Common myeloid progenitor, CD34-positive (primary cell): ENCODE measurements around the gene ZFR2.

Experiments
- CTCF ChIA-PET: fragments of 350-600 bp; sonication (Branson Sonifier 250); formaldehyde crosslinking; loops from one replicate; lab custom pipeline; 2021; ENCODE audit warnings: antibody characterized with exemption; lab: Charles Lee
- POLR2A ChIA-PET: fragments of 350-600 bp; sonication (Branson Sonifier 250); formaldehyde crosslinking; loops from one replicate; lab custom pipeline; 2021; ENCODE audit warnings: antibody characterized with exemption; lab: Charles Lee
- DNase-seq, 3 donors: peaks; one replicate each; pipeline versions ENCODE4 v3.0.0 to v3.0.0-alpha.2; 2013
- H3K27ac ChIP-seq, 2 experiments: 1 replicate in 1 of 2; 2 replicates in 1 of 2; pipeline ENCODE4 v1.7.0; 2013; ENCODE audit warnings: inconsistent platforms in 2 of 2, low read length in 2 of 2, mild to moderate bottlenecking in 2 of 2, low read depth in 1 of 2, moderate library complexity in 1 of 2; ENCODE audit not compliant: severe bottlenecking in 2 of 2, insufficient read depth in 1 of 2, poor library complexity in 1 of 2
- H3K27me3 ChIP-seq, 5 experiments: replicated peaks in 2 of 5; 1 replicate in 3 of 5; 2 replicates in 2 of 5; pipeline versions ENCODE4 v1.6.1 to v1.7.0; 2013; ENCODE audit warnings: low read length in 4 of 5, mild to moderate bottlenecking in 2 of 5, moderate library complexity in 2 of 5, inconsistent platforms in 1 of 5; ENCODE audit not compliant: insufficient read depth in 5 of 5, control insufficient read depth in 4 of 5
- H3K36me3 ChIP-seq, 4 experiments: 1 replicate in 2 of 4; 2 replicates in 2 of 4; pipeline versions ENCODE4 v1.6.1 to v1.7.0; 2013; ENCODE audit warnings: low read length in 3 of 4, control low read depth in 1 of 4, mild to moderate bottlenecking in 1 of 4; ENCODE audit not compliant: control insufficient read depth in 4 of 4, insufficient read depth in 4 of 4
- H3K4me1 ChIP-seq, 4 experiments: 1 replicate in 3 of 4; 2 replicates in 1 of 4; pipeline versions ENCODE4 v1.6.1 to v1.7.1; 2013; ENCODE audit warnings: low read length in 3 of 4, mild to moderate bottlenecking in 3 of 4, control low read depth in 1 of 4, inconsistent platforms in 1 of 4, moderate library complexity in 1 of 4; ENCODE audit not compliant: control insufficient read depth in 4 of 4, insufficient read depth in 4 of 4; ENCODE audit errors: control extremely low read depth in 1 of 4
- H3K4me3 ChIP-seq, 7 experiments: 1 replicate in 4 of 7; 2 replicates in 3 of 7; pipeline versions ENCODE4 v1.5.1 to v1.7.0; 2013; ENCODE audit warnings: mild to moderate bottlenecking in 7 of 7, low read length in 6 of 7, moderate library complexity in 6 of 7, inconsistent platforms in 2 of 7, low read depth in 2 of 7, control low read depth in 1 of 7; ENCODE audit not compliant: insufficient read depth in 4 of 7, control insufficient read depth in 1 of 7; ENCODE audit errors: extremely low read depth in 1 of 7
- H3K9me3 ChIP-seq, 5 experiments: 1 replicate in 4 of 5; 2 replicates in 1 of 5; pipeline versions ENCODE4 v1.6.1 to v1.7.1; 2013; ENCODE audit warnings: low read length in 4 of 5, mild to moderate bottlenecking in 2 of 5, inconsistent platforms in 1 of 5, low read depth in 1 of 5, moderate library complexity in 1 of 5; ENCODE audit not compliant: control insufficient read depth in 4 of 5, insufficient read depth in 2 of 5; ENCODE audit errors: control extremely low read depth in 1 of 5
- WGBS: methylation state at CpG from one replicate; pipeline ENCODE4 v1.1.5; 2013; ENCODE audit not compliant: insufficient coverage; 5-methylcytosine and 5-hydroxymethylcytosine counted together

Gene ZFR2

GRCh38 chr19:3782903-3783302, 85.9 kb downstream of the ZFR2 start:
- WGBS: 100% methylated on average over 4 of the region's 13 CpGs
- Histone ChIP-seq H3K36me3 (peaks cover 3 to 46% (median 24%) of the 10 kb centered on the region in 4 experiments), H3K27ac (no peak overlapping the region), H3K4me3 (no peak overlapping the region), H3K27me3 (no peaks in the 10 kb centered on the region), H3K4me1 (peaks cover 0 to 17% (median 15%) of the 10 kb centered on the region in 4 experiments), H3K9me3 (peaks cover 0 to 25% (median 10%) of the 10 kb centered on the region in 5 experiments)
- no peak for DNase-seq
- POLR2A ChIA-PET: no interaction called here
- CTCF ChIA-PET: interaction anchor here (0.6 to 2.4 kb wide), 8 partner anchors 8 to 40 kb away, joined by 3 to 7 read pairs (median 3); no protein-coding TSS in a partner anchor

- peaks cover 0 to 17% (median 15%) of the 10 kb centered on the region in 4 experiments for H3K4me1 ChIP-seq
- DNase-seq: no peak
- 100% methylated on average over 1 of the region's 1 CpG for WGBS
- H3K9me3 ChIP-seq: peaks cover 0 to 25% (median 10%) of the 10 kb centered on the region in 5 experiments
- ChIA-PET POLR2A (no interaction called here), CTCF (interaction anchor here (1.0 to 2.4 kb wide), 6 partner anchors 11 to 41 kb away, joined by 3 to 7 read pairs (median 4); no protein-coding TSS in a partner anchor)
- no peak overlapping the region for H3K4me3 ChIP-seq
- peaks cover 3 to 52% (median 28%) of the 10 kb centered on the region in 4 experiments for H3K36me3 ChIP-seq
- no peak overlapping the region for H3K27ac ChIP-seq
- no peaks in the 10 kb centered on the region for H3K27me3 ChIP-seq
Measured at GRCh38 chr19:3782330-3782729, 86.5 kb downstream of the ZFR2 start.

- WGBS: 100% methylated on average over 1 of the region's 2 CpGs
- POLR2A ChIA-PET: no interaction called here
Measured at GRCh38 chr19:3781603-3782002, 87.2 kb downstream of the ZFR2 start.

GRCh38 chr19:3780786-3781304, 88.0 kb downstream of the ZFR2 start:
- ChIA-PET CTCF (interaction anchor here (1.4 to 2.2 kb wide), 2 partner anchors 10 to 42 kb away, joined by 5 read pairs; no protein-coding TSS in a partner anchor), POLR2A (interaction anchor here (1.0 kb wide), 1 partner anchor 18 kb away, joined by 3 read pairs; the partner anchor contains the start of gene MRPL54)
- H3K4me3 ChIP-seq: no peak overlapping the region
- no peaks in the 10 kb centered on the region for H3K27me3 ChIP-seq
- peaks cover 0 to 17% (median 15%) of the 10 kb centered on the region in 4 experiments for H3K4me1 ChIP-seq
- no peak overlapping the region for H3K27ac ChIP-seq
- peak in 2 of 3 donors; percentile 14 to 32 for DNase-seq
- WGBS: 98% methylated on average over 9 of the region's 9 CpGs
- H3K9me3 ChIP-seq: peaks cover 0 to 25% (median 10%) of the 10 kb centered on the region in 5 experiments
- H3K36me3 ChIP-seq: peaks cover 3 to 57% (median 29%) of the 10 kb centered on the region in 4 experiments

More at GRCh38 chr19:3781603-3782002, 87.2 kb downstream of the ZFR2 start:
- H3K36me3 ChIP-seq: peaks cover 3 to 57% (median 29%) of the 10 kb centered on the region in 4 experiments
- DNase-seq: no peak
- CTCF ChIA-PET: interaction anchor here (1.4 kb wide), 2 partner anchors 15 to 41 kb away, joined by 3 to 5 read pairs; no protein-coding TSS in a partner anchor
- no peak overlapping the region for H3K4me3 ChIP-seq
- peaks cover 0 to 17% (median 15%) of the 10 kb centered on the region in 4 experiments for H3K4me1 ChIP-seq
- no peak overlapping the region for H3K27ac ChIP-seq
- H3K9me3 ChIP-seq: peaks cover 0 to 25% (median 10%) of the 10 kb centered on the region in 5 experiments
- no peaks in the 10 kb centered on the region for H3K27me3 ChIP-seq

GRCh38 chr19:3778899-3779723, 89.7 kb downstream of the ZFR2 start:
- Histone ChIP-seq H3K4me3 (no peak overlapping the region), H3K9me3 (peaks cover 0 to 25% (median 10%) of the 10 kb centered on the region in 5 experiments), H3K36me3 (peaks cover 3 to 55% (median 29%) of the 10 kb centered on the region in 4 experiments), H3K27me3 (no peaks in the 10 kb centered on the region), H3K4me1 (peaks cover 0 to 1% (median 0%) of the 10 kb centered on the region in 4 experiments), H3K27ac (no peak overlapping the region)
- no peak for DNase-seq
- 93% methylated on average over 36 of the region's 44 CpGs for WGBS
- POLR2A ChIA-PET: no interaction called here
- CTCF ChIA-PET: interaction anchor here (0.9 to 2.2 kb wide), 4 partner anchors 8 to 60 kb away, joined by 3 to 6 read pairs (median 4); no protein-coding TSS in a partner anchor

GRCh38 chr19:3778104-3778867, 90.6 kb downstream of the ZFR2 start:
- WGBS: 97% methylated on average over 30 of the region's 37 CpGs
- Histone ChIP-seq H3K27me3 (no peaks in the 10 kb centered on the region), H3K9me3 (peaks cover 0 to 25% (median 10%) of the 10 kb centered on the region in 5 experiments), H3K27ac (no peak overlapping the region), H3K4me3 (no peak overlapping the region), H3K36me3 (peaks cover 3 to 47% (median 28%) of the 10 kb centered on the region in 4 experiments), H3K4me1 (no peaks in the 10 kb centered on the region)
- POLR2A ChIA-PET: no interaction called here
- no peak for DNase-seq
- CTCF ChIA-PET: interaction anchor here (0.9 to 1.9 kb wide), 2 partner anchors 20 to 59 kb away, joined by 3 to 6 read pairs; no protein-coding TSS in a partner anchor
